SKM-1 treated with dmso at 0.1 percent for 144 hours (cell line): Measurements from ENCODE around the gene MED12L.

Experiments
- DNase-seq: peaks from one replicate; lab custom pipeline; 2025; ENCODE audit not compliant: unreplicated experiment; lab: John Stamatoyannopoulos, UW

Gene MED12L

GRCh38 chr3:151290673-151291072, 205.2 kb downstream of the MED12L start:
- DNase-seq: peak; percentile 45

GRCh38 chr3:151293127-151293526, 207.7 kb downstream of the MED12L start:
- no peak for DNase-seq

GRCh38 chr3:151296226-151296625, 210.8 kb downstream of the MED12L start:
- no peak for DNase-seq

DNA sequence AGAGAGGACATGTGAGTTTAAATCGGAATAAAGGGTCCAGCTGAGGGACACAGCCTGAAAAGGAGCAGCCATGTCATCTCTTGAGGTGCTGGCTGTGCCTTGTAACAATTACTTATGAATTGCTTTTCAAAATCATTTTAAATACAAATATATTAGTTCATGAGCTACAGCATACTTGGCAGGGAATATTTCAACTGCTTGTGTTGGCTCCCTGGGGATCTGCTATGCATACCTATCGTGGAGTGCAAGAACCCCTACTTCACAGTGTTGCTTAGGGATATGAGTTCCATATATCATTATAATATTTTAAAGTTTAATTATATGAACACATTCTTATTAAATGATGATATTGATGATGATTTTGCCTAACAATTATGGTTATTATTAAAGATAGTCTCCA, 212.0 kb downstream of the MED12L start:
- no peak for DNase-seq

DNA sequence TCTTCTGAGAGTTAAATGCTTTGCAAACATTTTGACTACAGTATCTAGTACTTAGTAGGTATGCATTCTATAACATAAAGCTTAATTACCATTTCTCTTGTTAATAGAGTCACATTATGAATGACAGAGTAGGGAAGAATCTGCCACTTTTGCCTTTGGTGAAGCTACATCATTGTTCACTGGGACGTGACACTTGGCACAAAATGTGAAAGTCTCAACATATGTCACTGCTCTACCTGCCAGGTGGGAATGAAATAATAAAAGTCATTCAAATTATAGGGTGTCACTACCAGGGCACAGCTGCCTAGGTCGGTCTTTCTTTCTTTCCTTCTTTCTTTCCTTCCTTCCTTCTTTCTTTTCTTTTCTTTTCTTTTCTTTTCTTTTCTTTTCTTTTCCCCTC, 213.5 kb downstream of the MED12L start:
- no peak for DNase-seq

DNA sequence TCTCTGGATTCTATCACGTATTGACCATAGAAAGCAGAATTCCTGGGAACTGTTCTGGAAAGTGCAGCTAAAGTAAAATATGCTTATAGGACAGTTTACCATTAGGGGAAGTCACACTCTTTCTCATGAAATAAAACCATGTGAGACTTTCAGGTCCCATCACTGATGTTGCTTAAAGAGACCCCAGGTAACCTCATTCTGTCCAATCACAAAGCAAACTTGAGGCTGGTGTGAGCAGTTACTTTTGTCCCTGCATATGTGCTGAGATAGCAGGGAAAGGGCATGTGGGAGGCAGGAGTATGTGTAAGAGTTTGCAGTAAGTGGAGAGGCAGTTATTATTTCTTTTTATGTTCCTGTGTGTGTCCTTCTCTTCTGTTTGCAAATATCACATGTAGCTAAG, 215.1 kb downstream of the MED12L start:
- no peak for DNase-seq

- DNase-seq: no peak
These were observed 216.3 kb downstream of the MED12L start for GRCh38 chr3:151301787-151302186.

GRCh38 chr3:151303751-151304150, 218.3 kb downstream of the MED12L start:
- no peak for DNase-seq

GRCh38 chr3:151305060-151305774, 219.8 kb downstream of the MED12L start:
- DNase-seq: no peak

DNA sequence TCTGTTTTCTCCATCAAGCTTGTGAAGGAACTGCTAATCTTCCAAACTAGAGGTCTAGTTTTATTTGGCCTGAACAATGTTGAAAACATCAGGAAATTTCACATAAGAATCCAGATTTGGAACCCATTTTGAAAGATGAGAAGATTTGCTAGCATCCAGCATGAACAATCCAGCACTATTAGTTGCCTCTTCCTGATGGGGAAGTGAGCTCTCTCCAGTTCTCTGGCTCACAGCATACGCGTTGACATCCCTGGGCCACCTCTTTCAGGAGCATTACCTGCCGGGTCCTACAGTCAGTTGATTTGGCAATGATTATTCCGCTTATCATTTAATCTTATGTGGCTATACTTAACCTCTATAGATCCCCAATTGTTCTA, 220.3 kb downstream of the MED12L start:
- DNase-seq: no peak

- DNase-seq: no peak
These were observed 220.8 kb downstream of the MED12L start for GRCh38 chr3:151306168-151306810.

DNA sequence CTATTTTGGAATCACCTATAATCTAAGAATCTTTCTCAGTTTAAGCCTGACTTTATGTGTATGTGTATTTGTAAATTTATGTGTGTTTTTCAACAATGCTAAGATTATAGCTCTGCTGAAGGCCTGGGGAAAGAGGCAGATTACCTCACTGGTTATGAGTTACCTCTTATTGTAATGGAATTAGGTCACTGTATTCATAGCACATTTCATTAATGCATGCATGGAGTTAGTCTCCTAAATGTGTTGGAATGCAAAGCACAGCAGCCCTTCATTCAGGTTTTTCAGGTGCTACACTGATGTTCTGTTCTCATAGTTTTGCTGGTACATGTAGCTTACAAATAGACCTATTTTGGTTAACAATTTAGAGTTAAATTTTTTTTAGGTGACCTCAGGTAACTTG, 221.7 kb downstream of the MED12L start:
- DNase-seq: no peak

GRCh38 chr3:151307583-151308488, 222.4 kb downstream of the MED12L start:
- no peak for DNase-seq

DNA sequence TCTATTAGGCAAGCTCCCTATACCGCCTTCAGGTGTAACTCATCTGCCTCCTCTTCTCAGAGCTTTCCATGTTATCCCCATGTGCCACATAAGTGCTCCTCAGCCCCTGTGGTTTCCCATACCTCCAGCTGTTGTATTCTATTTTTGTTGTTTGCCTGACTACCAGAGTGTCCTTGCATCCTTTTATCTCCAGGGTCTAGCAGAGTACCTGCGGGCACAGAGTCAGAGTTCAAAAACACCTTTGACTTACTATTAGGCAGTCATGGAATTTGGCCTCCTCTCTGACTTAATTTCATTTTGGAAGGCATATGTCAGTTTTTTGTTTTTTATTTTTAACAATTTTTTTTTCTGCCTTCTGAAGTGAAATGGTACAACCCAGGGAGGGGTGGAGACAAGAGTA, 224.1 kb downstream of the MED12L start:
- DNase-seq: no peak

DNA sequence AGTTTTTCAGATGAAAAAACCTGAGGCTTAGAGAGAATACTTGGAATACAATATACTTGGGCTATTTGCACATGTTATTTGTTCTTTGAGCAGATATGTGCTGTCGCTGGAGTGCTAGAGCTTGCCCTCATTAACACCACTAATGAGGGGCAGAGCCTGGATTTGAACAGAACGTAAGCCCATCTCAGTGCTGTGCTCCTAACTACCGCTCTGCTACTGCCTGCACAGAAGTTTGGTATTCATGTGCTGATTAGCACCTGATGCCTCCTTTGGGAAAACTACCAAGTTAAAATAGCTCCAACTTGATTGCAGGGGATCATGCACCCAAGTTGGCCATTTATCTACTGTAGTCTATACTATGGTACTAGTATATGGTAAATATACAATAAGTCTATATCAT, 227.5 kb downstream of the MED12L start:
- DNase-seq: no peak

GRCh38 chr3:151314137-151314536, 228.7 kb downstream of the MED12L start:
- no peak for DNase-seq

GRCh38 chr3:151314593-151314992, 229.1 kb downstream of the MED12L start:
- DNase-seq: no peak

DNA sequence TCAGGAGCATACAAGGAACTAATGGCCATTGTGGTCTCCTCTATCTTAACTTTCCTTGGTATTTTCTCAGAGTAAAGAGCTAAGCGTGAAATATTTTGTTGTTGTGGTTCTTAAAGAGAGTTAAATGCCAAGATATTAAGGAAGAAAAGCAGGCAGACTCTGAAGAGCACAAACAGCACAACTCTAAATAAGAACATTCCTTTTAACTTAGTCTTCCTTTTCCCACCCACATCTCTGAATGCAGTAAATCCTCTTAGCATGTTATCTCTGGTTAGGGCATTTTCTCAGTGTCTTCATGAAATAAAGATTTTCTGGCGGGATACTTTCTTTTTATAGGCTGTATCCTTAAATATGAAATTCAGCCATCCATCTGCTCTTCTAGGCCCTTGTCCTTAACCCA, 229.7 kb downstream of the MED12L start:
- no peak for DNase-seq

GRCh38 chr3:151315846-151316245, 230.4 kb downstream of the MED12L start:
- no peak for DNase-seq

DNA sequence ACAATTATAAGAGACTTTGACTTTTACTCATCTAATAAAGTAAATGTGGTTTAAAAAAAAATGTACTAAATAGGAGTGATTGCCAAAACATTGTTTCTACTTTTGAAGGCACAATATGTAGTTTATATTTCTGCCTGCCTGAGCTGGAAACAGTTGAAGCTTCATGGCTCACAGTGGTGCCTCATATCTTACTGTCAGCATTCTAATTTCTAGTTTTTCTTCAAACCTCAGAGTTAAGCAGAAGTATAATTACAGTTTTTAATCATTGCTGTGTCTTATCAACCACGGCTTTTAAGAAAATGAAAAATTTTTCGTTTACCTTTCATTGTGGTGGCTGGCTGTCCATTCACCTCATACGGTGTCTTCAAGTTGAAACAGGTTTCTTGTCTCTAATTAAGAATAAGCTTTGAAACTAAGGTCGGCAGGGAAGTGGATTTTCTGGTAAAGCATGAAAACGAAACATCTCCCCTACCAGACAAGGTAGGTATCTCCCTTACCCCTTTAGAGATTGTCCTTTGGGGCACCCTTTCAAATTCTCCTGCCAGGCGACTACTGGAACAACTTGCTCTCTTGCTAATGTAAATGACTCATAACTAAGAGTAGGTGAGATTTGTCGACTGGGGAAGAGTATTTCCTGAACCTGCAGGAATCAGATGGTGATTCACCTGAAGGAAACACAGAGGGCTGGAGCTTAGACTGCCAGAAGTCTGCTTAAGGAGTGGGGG, 231.0 kb downstream of the MED12L start, which contains the start of gene GPR87:
Gene GPR87 (minus strand): TSS at position 554 of the 725 bp plus-strand sequence. CDS start 16,720 bp downstream, outside the sequence.
- DNase-seq: no peak

GRCh38 chr3:151318313-151318712, 232.8 kb downstream of the MED12L start:
- no peak for DNase-seq
